Sigmoid colon (tissue), 7 donors: ENCODE data around the gene DCDC1. TPM values are rescaled to one million over a fixed set of nuclear protein-coding genes. Genes with fewer than 3 reads are reported as not detected.

Experiments used
- DNase-seq: peaks from one replicate; pipeline ENCODE4 v3.0.0-alpha.2; 2019
- H3K27ac ChIP-seq, 4 donors: fragments of 200-600 bp; sonication (generic); one replicate each; pipeline ENCODE4 v1.5.1; 2016 to 2019; ENCODE audit warnings: mild to moderate bottlenecking in 1 of 4
- H3K27me3 ChIP-seq, 3 donors: fragments of 200-600 bp; sonication (generic); one replicate each; pipeline ENCODE4 v1.5.1; 2019; ENCODE audit warnings: mild to moderate bottlenecking in 1 of 3
- H3K36me3 ChIP-seq, 4 donors: fragments of 200-600 bp; sonication (generic); one replicate each; pipeline ENCODE4 v1.5.1; 2016 to 2019
- H3K4me1 ChIP-seq, 4 donors: fragments of 200-600 bp; sonication (generic); one replicate each; pipeline ENCODE4 v1.5.1; 2017 to 2019
- H3K4me3 ChIP-seq, 4 donors: fragments of 200-600 bp; sonication (generic); one replicate each; pipeline ENCODE4 v1.5.1; 2017 to 2019; ENCODE audit warnings: mild to moderate bottlenecking in 2 of 4, moderate library complexity in 1 of 4
- H3K9me3 ChIP-seq, 4 donors: fragments of 200-600 bp in 3 of 4; sonication (generic) in 3 of 4; one replicate each; pipeline versions ENCODE4 v1.5.1 to v1.6.1; 2013 to 2019
- CTCF ChIP-seq, 4 experiments: fragments of 450-650 bp in 3 of 4; fragments of 200-600 bp in 1 of 4; IDR thresholded peaks; one replicate each; pipeline ENCODE4 v1.5.1; 2016 to 2019; ENCODE audit warnings: antibody characterized with exemption in 4 of 4, mild to moderate bottlenecking in 3 of 4, moderate library complexity in 2 of 4
- EP300 ChIP-seq, 4 donors: sonication (generic); formaldehyde crosslinking; IDR thresholded peaks; one replicate each; pipeline ENCODE4 v1.6.1; 2017; ENCODE audit warnings: antibody characterized with exemption in 4 of 4
- POLR2A ChIP-seq, 2 donors: fragments of 450-650 bp; IDR thresholded peaks; one replicate each; pipeline ENCODE4 v1.6.1; 2016; ENCODE audit warnings: antibody characterized with exemption in 2 of 2, mild to moderate bottlenecking in 2 of 2, moderate library complexity in 2 of 2
- POLR2AphosphoS5 ChIP-seq, 4 donors: sonication (generic); formaldehyde crosslinking; IDR thresholded peaks; one replicate each; pipeline ENCODE4 v1.6.1; 2017; ENCODE audit warnings: antibody characterized with exemption in 4 of 4
- WGBS, 2 donors: extraction: QIAGEN DNeasy Blood & Tissue Kit; methylation state at CpG; one replicate each; pipeline ENCODE4 v1.1.7; 2013; 5-methylcytosine and 5-hydroxymethylcytosine counted together
- intact Hi-C: fragments of 100-400 bp; cut with DNase I; formaldehyde crosslinking; loops from one replicate; pipeline ENCODE4 v1.15.1; 2023
- polyA plus RNA-seq, 3 donors: library from polyadenylated mRNA; stranded (reverse); fragments of 200-250 nt; gene quantifications; one replicate each; pipeline ENCODE4 v1.2.3, GENCODE V29; 2013
- total RNA-seq, 4 donors: library from RNA; depleted of rRNA; stranded (reverse); fragments of >200 nt; gene quantifications; one replicate each; pipeline ENCODE4 v1.1.0, GENCODE V29; 2016
- donor health status: healthy with polysubstance abuse.
- donor health status: Bipolar disorder and iron deficiency.
- donor health status: healthy.

Gene DCDC1
- total and polyA plus RNA-seq, 7 donors = 0.06 to 1.1 (median 0.30) TPM; not detected in 3

- no peaks in the 10 kb centered on the region for H3K4me1 ChIP-seq
- H3K9me3 ChIP-seq = no peaks in the 10 kb centered on the region
- TF ChIP-seq EP300 (IDR thresholded peaks at IDR 0.05) = no peak
- no peak for TF ChIP-seq POLR2A (IDR thresholded peaks at IDR 0.05)
- TF ChIP-seq POLR2AphosphoS5 (IDR thresholded peaks at IDR 0.05) = no peak
- no peak for TF ChIP-seq CTCF (IDR thresholded peaks at IDR 0.05)
- no peak overlapping the region for H3K27ac ChIP-seq
- H3K27me3 ChIP-seq = no peaks in the 10 kb centered on the region
- intact Hi-C loops = no loop called here
- DNase-seq = no peak
- no peaks in the 10 kb centered on the region for H3K36me3 ChIP-seq
- H3K4me3 ChIP-seq = no peak overlapping the region
- WGBS, 2 donors = 44 to 45% methylated on average over 3 of the region's 3 CpGs
Observed at GRCh38 chr11:31106326-31106725, 263.2 kb downstream of the DCDC1 start.

DNA sequence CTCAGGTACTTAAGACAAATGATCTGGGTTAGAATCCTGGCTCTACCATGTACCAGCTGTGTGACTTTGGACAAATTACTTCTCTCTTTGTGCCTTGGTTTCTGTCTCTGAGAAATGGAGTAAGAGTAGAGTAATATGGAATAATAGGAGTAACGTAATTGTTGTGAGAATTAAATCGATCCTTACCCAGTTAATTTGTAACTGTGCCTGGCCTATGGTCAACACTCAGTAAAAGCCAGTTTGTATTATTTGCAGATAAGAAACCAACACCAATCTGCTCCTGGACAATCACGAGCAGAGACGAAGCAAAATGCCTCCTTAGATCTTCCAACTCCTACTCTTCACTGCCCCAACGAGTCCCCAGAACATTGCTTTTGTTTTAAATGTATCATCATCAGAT lies 266.7 kb downstream of the DCDC1 start:
- H3K27me3 ChIP-seq = no peaks in the 10 kb centered on the region
- H3K27ac ChIP-seq = no peak overlapping the region
- TF ChIP-seq POLR2A (IDR thresholded peaks at IDR 0.05) = no peak
- no peak for TF ChIP-seq CTCF (IDR thresholded peaks at IDR 0.05)
- no peak for TF ChIP-seq POLR2AphosphoS5 (IDR thresholded peaks at IDR 0.05)
- no peak for TF ChIP-seq EP300 (IDR thresholded peaks at IDR 0.05)
- no peaks in the 10 kb centered on the region for H3K4me1 ChIP-seq
- intact Hi-C loops = no loop called here
- H3K9me3 ChIP-seq = no peaks in the 10 kb centered on the region
- no peak overlapping the region for H3K4me3 ChIP-seq
- WGBS, 2 donors = 33 to 72% methylated on average over 5 of the region's 5 CpGs
- DNase-seq = no peak
- H3K36me3 ChIP-seq = no peaks in the 10 kb centered on the region

- no peak overlapping the region for H3K27ac ChIP-seq
- intact Hi-C loops = no loop called here
- H3K4me3 ChIP-seq = no peak overlapping the region
- no peak for DNase-seq
- H3K9me3 ChIP-seq = no peaks in the 10 kb centered on the region
- no peaks in the 10 kb centered on the region for H3K36me3 ChIP-seq
- H3K27me3 ChIP-seq = no peaks in the 10 kb centered on the region
- H3K4me1 ChIP-seq = no peaks in the 10 kb centered on the region
- TF ChIP-seq POLR2AphosphoS5 (IDR thresholded peaks at IDR 0.05) = no peak
- TF ChIP-seq POLR2A (IDR thresholded peaks at IDR 0.05) = no peak
- TF ChIP-seq EP300 (IDR thresholded peaks at IDR 0.05) = no peak
- TF ChIP-seq CTCF (IDR thresholded peaks at IDR 0.05) = no peak
Observed at GRCh38 chr11:31102316-31102715, 267.2 kb downstream of the DCDC1 start.

- Histone ChIP-seq H3K4me1 (no peaks in the 10 kb centered on the region), H3K27me3 (no peaks in the 10 kb centered on the region), H3K9me3 (no peaks in the 10 kb centered on the region), H3K27ac (no peak overlapping the region), H3K4me3 (no peak overlapping the region), H3K36me3 (no peaks in the 10 kb centered on the region)
- DNase-seq = no peak
- TF ChIP-seq EP300 (IDR thresholded peaks at IDR 0.05) (no peak), POLR2AphosphoS5 (IDR thresholded peaks at IDR 0.05) (no peak), POLR2A (IDR thresholded peaks at IDR 0.05) (no peak), CTCF (IDR thresholded peaks at IDR 0.05) (no peak)
- intact Hi-C loops = no loop called here
- WGBS, 2 donors = 22 to 56% methylated on average over 2 of the region's 2 CpGs
Observed at GRCh38 chr11:31096191-31096805, 273.2 kb downstream of the DCDC1 start.

DNA sequence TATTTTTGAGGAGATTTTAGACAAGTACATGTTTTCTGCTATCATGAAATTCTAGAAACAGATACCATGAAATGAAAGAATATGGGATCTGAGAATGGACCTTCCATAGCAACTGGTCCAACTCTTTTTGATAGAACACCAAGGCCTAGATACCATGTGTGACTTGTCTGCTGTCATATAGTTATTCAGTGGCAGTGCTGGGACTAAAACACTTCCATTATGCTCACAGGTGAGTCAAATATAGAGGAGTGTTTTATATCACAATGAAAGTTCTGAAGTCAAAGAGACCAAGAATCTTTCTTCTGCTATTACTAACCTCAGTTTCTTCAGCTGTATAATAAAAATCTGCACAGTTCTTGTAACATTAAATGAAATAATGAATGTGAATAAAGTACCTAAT lies 276.9 kb downstream of the DCDC1 start:
- Histone ChIP-seq H3K4me1 (no peaks in the 10 kb centered on the region), H3K9me3 (peaks cover 0 to 6% (median 1%) of the 10 kb centered on the region in 4 donors), H3K36me3 (no peaks in the 10 kb centered on the region), H3K27ac (no peak overlapping the region), H3K4me3 (no peak overlapping the region), H3K27me3 (no peaks in the 10 kb centered on the region)
- TF ChIP-seq EP300 (IDR thresholded peaks at IDR 0.05) (no peak), CTCF (IDR thresholded peaks at IDR 0.05) (no peak), POLR2AphosphoS5 (IDR thresholded peaks at IDR 0.05) (no peak), POLR2A (IDR thresholded peaks at IDR 0.05) (no peak)
- DNase-seq = no peak
- intact Hi-C loops = no loop called here
